ENCODE data around the gene CDS2. TPM values are rescaled to one million over a fixed set of nuclear protein-coding genes. Genes with fewer than 3 reads are reported as not detected.
"Not testable (repeated sequence)": the region's sequence is repeated elsewhere in the genome, so short reads cannot be mapped to it uniquely, and the experiment has no call there.

CDS2 gene
- total RNA-seq, 1 donor: 25.3 TPM

- H3K79me2 ChIP-seq (ENCODE audit: insufficient read depth, low read length): no peaks in the 10 kb centered on the region
- TF ChIP-seq CTCF (IDR thresholded peaks at IDR 0.05; ENCODE audit: extremely low read depth, low read depth, low read length): no peak
- no peaks in the 10 kb centered on the region for H3K27me3 ChIP-seq (ENCODE audit: insufficient read depth, low read length)
- no peaks in the 10 kb centered on the region for H3K4me1 ChIP-seq (ENCODE audit: insufficient read depth, low read length)
- no peaks in the 10 kb centered on the region for H4K20me1 ChIP-seq (ENCODE audit: insufficient read depth, low read length)
- DNase-seq (ENCODE audit: insufficient read length, low spot score, missing footprints): no peak
- H3K4me3 ChIP-seq (ENCODE audit: insufficient read depth, low read length): no peak overlapping the region
- no peak overlapping the region for H2AFZ ChIP-seq (ENCODE audit: low read length)
- H3K36me3 ChIP-seq (ENCODE audit: insufficient read depth, low read length): peaks cover 9% of the 10 kb centered on the region
- H3K4me2 ChIP-seq (ENCODE audit: insufficient read depth, low read length): no peak overlapping the region
- H3K9me3 ChIP-seq (ENCODE audit: low read depth, low read length): no peaks in the 10 kb centered on the region
- no peak overlapping the region for H3K27ac ChIP-seq (ENCODE audit: low read depth, low read length)
These were observed 34.0 kb upstream of the CDS2 start for GRCh38 chr20:5092765-5093339.

GRCh38 chr20:5095454-5095853, 31.4 kb upstream of the CDS2 start:
- Histone ChIP-seq H3K79me2 (ENCODE audit: insufficient read depth, low read length) (no peaks in the 10 kb centered on the region), H3K9me3 (ENCODE audit: low read depth, low read length) (no peaks in the 10 kb centered on the region), H3K4me3 (ENCODE audit: insufficient read depth, low read length) (no peak overlapping the region), H3K27ac (ENCODE audit: low read depth, low read length) (no peak overlapping the region), H3K4me1 (ENCODE audit: insufficient read depth, low read length) (no peaks in the 10 kb centered on the region), H3K4me2 (ENCODE audit: insufficient read depth, low read length) (no peak overlapping the region), H3K36me3 (ENCODE audit: insufficient read depth, low read length) (peaks cover 25% of the 10 kb centered on the region), H3K27me3 (ENCODE audit: insufficient read depth, low read length) (no peaks in the 10 kb centered on the region), H2AFZ (ENCODE audit: low read length) (no peak overlapping the region), H4K20me1 (ENCODE audit: insufficient read depth, low read length) (no peaks in the 10 kb centered on the region)
- no peak for DNase-seq (ENCODE audit: insufficient read length, low spot score, missing footprints)
- TF ChIP-seq CTCF (IDR thresholded peaks at IDR 0.05; ENCODE audit: extremely low read depth, low read depth, low read length): no peak

DNA sequence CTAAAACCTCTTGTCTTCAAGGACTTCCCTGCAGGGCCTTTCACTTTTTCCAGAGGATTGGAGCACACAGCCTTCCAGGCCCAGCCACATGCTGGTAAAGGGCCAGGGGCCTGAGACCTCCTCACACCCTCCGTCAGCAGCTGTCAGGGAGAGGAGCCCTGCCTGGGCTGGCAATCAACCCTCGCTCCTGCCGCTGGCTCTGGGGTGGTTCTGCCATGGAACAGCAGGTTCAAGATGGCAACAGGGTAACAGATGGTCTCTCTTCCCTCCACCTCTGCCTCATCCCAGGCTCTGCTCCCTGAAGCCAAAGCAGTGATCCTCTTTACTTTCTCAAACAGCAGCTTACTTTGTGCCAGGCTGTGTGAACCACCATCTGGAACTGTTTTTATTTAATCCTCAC, 30.9 kb upstream of the CDS2 start:
- no peak overlapping the region for H3K4me3 ChIP-seq (ENCODE audit: insufficient read depth, low read length)
- no peak for DNase-seq (ENCODE audit: insufficient read length, low spot score, missing footprints)
- H3K9me3 ChIP-seq (ENCODE audit: low read depth, low read length): no peaks in the 10 kb centered on the region
- peaks cover 27% of the 10 kb centered on the region for H3K36me3 ChIP-seq (ENCODE audit: insufficient read depth, low read length)
- H3K79me2 ChIP-seq (ENCODE audit: insufficient read depth, low read length): no peaks in the 10 kb centered on the region
- H2AFZ ChIP-seq (ENCODE audit: low read length): no peak overlapping the region
- no peak for TF ChIP-seq CTCF (IDR thresholded peaks at IDR 0.05; ENCODE audit: extremely low read depth, low read depth, low read length)
- no peak overlapping the region for H3K4me2 ChIP-seq (ENCODE audit: insufficient read depth, low read length)
- H3K27me3 ChIP-seq (ENCODE audit: insufficient read depth, low read length): no peaks in the 10 kb centered on the region
- H3K27ac ChIP-seq (ENCODE audit: low read depth, low read length): no peak overlapping the region
- H4K20me1 ChIP-seq (ENCODE audit: insufficient read depth, low read length): no peaks in the 10 kb centered on the region
- H3K4me1 ChIP-seq (ENCODE audit: insufficient read depth, low read length): no peaks in the 10 kb centered on the region

DNA sequence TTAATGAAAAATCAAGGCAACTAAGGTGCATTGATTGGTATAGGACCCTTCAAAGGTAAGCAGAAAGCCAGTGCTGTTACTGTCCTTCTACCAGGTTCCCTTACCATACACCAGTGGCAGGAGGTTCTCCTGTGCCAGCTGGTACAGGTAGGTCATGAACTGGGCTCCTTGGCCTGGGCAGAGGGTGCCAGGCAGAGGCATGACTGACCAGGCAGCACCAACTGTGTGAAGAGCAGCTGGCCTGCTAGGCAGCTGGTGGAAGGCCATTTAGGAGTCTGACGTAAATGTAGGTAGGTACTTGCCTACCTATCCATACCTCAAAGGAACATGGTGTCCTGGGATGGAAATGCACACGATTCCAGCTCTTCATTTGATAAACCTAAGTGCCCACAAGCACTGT, 30.3 kb upstream of the CDS2 start:
- Histone ChIP-seq H4K20me1 (ENCODE audit: insufficient read depth, low read length) (no peaks in the 10 kb centered on the region), H3K4me1 (ENCODE audit: insufficient read depth, low read length) (no peaks in the 10 kb centered on the region), H2AFZ (ENCODE audit: low read length) (no peak overlapping the region), H3K27me3 (ENCODE audit: insufficient read depth, low read length) (no peaks in the 10 kb centered on the region), H3K4me3 (ENCODE audit: insufficient read depth, low read length) (no peak overlapping the region), H3K79me2 (ENCODE audit: insufficient read depth, low read length) (no peaks in the 10 kb centered on the region), H3K9me3 (ENCODE audit: low read depth, low read length) (no peaks in the 10 kb centered on the region), H3K4me2 (ENCODE audit: insufficient read depth, low read length) (no peak overlapping the region), H3K36me3 (ENCODE audit: insufficient read depth, low read length) (peaks cover 30% of the 10 kb centered on the region), H3K27ac (ENCODE audit: low read depth, low read length) (no peak overlapping the region)
- TF ChIP-seq CTCF (IDR thresholded peaks at IDR 0.05; ENCODE audit: extremely low read depth, low read depth, low read length): no peak
- no peak for DNase-seq (ENCODE audit: insufficient read length, low spot score, missing footprints)

DNA sequence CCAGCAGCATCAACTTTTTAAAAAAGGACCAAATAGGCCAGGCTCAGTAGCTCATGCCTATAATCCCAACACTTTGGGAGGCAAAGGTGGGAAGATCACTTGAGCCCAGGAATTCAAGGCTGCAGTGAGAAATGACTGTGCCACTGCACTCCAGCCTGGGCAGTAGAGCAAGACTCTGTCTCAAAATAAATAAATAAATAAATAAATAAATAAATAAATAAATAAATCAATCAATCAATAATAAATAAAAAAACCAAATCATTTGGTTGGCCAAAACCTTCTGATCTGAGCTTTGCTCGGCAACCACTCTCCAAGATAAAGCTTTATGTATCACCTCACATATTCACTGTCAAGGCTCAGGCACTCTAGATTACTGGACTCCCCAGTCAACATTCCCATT, 27.8 kb upstream of the CDS2 start:
- H3K36me3 ChIP-seq (ENCODE audit: insufficient read depth, low read length): peaks cover 43% of the 10 kb centered on the region
- H3K27ac ChIP-seq (ENCODE audit: low read depth, low read length); H3K4me2 ChIP-seq (ENCODE audit: insufficient read depth, low read length); H4K20me1 ChIP-seq (ENCODE audit: insufficient read depth, low read length); H3K9me3 ChIP-seq (ENCODE audit: low read depth, low read length); H2AFZ ChIP-seq (ENCODE audit: low read length); H3K4me1 ChIP-seq (ENCODE audit: insufficient read depth, low read length); H3K27me3 ChIP-seq (ENCODE audit: insufficient read depth, low read length); DNase-seq (ENCODE audit: insufficient read length, low spot score, missing footprints); H3K79me2 ChIP-seq (ENCODE audit: insufficient read depth, low read length); H3K4me3 ChIP-seq (ENCODE audit: insufficient read depth, low read length): not testable (repeated sequence)

DNA sequence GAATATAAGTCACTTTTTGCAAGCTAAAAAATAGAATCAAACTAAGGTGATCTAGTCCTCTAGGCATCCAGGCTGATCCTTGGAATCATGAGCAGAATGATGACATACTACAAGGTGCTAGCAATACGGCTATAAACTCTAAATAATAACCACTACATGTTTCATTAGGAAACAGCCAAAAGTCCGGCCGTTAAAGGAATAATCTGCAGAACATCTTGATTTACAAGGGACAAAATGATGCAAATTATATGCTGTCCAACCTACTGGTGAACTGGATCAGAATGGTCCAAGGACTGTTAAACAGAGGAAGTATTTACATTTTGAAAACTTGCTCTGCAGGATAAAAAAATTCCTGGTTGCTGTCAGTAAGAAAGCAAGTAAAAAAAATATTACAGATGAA, 26.9 kb upstream of the CDS2 start:
- H3K4me2 ChIP-seq (ENCODE audit: insufficient read depth, low read length); H2AFZ ChIP-seq (ENCODE audit: low read length); H3K27me3 ChIP-seq (ENCODE audit: insufficient read depth, low read length); H3K4me1 ChIP-seq (ENCODE audit: insufficient read depth, low read length); H3K27ac ChIP-seq (ENCODE audit: low read depth, low read length); H4K20me1 ChIP-seq (ENCODE audit: insufficient read depth, low read length); H3K9me3 ChIP-seq (ENCODE audit: low read depth, low read length); DNase-seq (ENCODE audit: insufficient read length, low spot score, missing footprints); H3K4me3 ChIP-seq (ENCODE audit: insufficient read depth, low read length); H3K79me2 ChIP-seq (ENCODE audit: insufficient read depth, low read length): not testable (repeated sequence)
- H3K36me3 ChIP-seq (ENCODE audit: insufficient read depth, low read length): peaks cover 51% of the 10 kb centered on the region
